K562 (cell line): ENCODE data around the gene MON2. TPM values are rescaled to one million over a fixed set of nuclear protein-coding genes. Genes with fewer than 3 reads are reported as not detected.

Experiments used
- CBFB ChIP-seq: sonication (generic); formaldehyde crosslinking; IDR thresholded peaks from 2 replicates; pipeline ENCODE4 v1.4.0; 2020; ENCODE audit warnings: mild to moderate bottlenecking, missing genetic modification reagents
- EGR1 ChIP-seq: fragments of 450-650 bp; conservative IDR thresholded peaks from 2 replicates; pipeline ENCODE4 v1.6.1; 2017; ENCODE audit warnings: mild to moderate bottlenecking
- ELF4 ChIP-seq: fragments of 450-650 bp; formaldehyde crosslinking; IDR thresholded peaks from 2 replicates; pipeline ENCODE4 v1.4.0; 2022; ENCODE audit warnings: missing genetic modification characterization
- FOXA3 ChIP-seq, 2 experiments: fragments of 450-650 bp in 1 of 2; sonication (generic) in 1 of 2; formaldehyde crosslinking; IDR thresholded peaks in 1 of 2; conservative IDR thresholded peaks in 1 of 2; 2 replicates each; pipeline versions ENCODE4 v1.4.0 to v1.8.0; 2020 to 2022; ENCODE audit warnings: mild to moderate bottlenecking in 2 of 2, missing genetic modification reagents in 1 of 2
- PHB ChIP-seq: fragments of 250-450 bp; sonication (Bioruptor Pico); IDR thresholded peaks from 2 replicates; pipeline ENCODE4 v1.5.0; 2021
- POLR2B ChIP-seq: fragments of 450-650 bp; IDR thresholded peaks from 2 replicates; pipeline ENCODE4 v1.6.1; 2018; ENCODE audit warnings: low read depth; ENCODE audit not compliant: partially characterized antibody
- RERE ChIP-seq: sonication (generic); formaldehyde crosslinking; IDR thresholded peaks from 2 replicates; pipeline ENCODE4 v1.8.0; 2023; ENCODE audit warnings: missing genetic modification reagents, mild to moderate bottlenecking, borderline replicate concordance
- SIN3A ChIP-seq, 2 experiments: fragments of 150-350 bp in 1 of 2; IDR thresholded peaks; 2 replicates each; pipeline ENCODE4 v1.6.1; 2011 to 2016; ENCODE audit warnings: borderline replicate concordance in 2 of 2, low read depth in 2 of 2, low read length in 2 of 2, mild to moderate bottlenecking in 2 of 2, moderate library complexity in 2 of 2; ENCODE audit not compliant: control insufficient read depth in 1 of 2
- TARDBP ChIP-seq: fragments of 450-650 bp; IDR thresholded peaks from 2 replicates; pipeline ENCODE4 v1.6.1; 2016
- TFAM ChIP-seq: fragments of 250-450 bp; sonication (Bioruptor Pico); conservative IDR thresholded peaks from 2 replicates; pipeline ENCODE4 v1.5.0; 2021; ENCODE audit warnings: mild to moderate bottlenecking, moderate library complexity
- ZNF274 ChIP-seq: IDR thresholded peaks from 2 replicates; pipeline ENCODE4 v1.6.1; 2011; ENCODE audit warnings: low read depth, mild to moderate bottlenecking, low read length, moderate library complexity, borderline replicate concordance
- polyA plus RNA-seq, 8 experiments: library from polyadenylated mRNA; depleted of rRNA in 4 of 8; stranded (reverse) in 5 of 8; unstranded in 3 of 8; fragments of >200 nt; fragmentation: Nextera tagmentation in 2 of 8; fragmentation: Illumina TruSeq in 1 of 8; extraction: Ambion mirVana in 2 of 8; extraction: Trizol in 1 of 8; gene quantifications; 2 replicates each; pipeline versions ENCODE4 v1.2.1 to v1.2.3, GENCODE V29; 2011 to 2014; ENCODE audit warnings: inconsistent platforms in 1 of 8, missing spikeins in 1 of 8
- total RNA-seq, 7 experiments: library from RNA; depleted of rRNA in 6 of 7; stranded (reverse); fragments of >200 nt in 6 of 7; fragmentation: Illumina TruSeq in 2 of 7; extraction: Trizol in 2 of 7; gene quantifications; 2 replicates each; pipeline versions ENCODE4 v1.2.1 to v1.2.3, GENCODE V29; 2011 to 2021; ENCODE audit warnings: low replicate concordance in 1 of 7
- TF ChIP-seq, protein P1 (sequence below): fragments of 250-450 bp; sonication (Bioruptor Pico); IDR thresholded peaks from 2 replicates; pipeline ENCODE4 v1.4.0; 2020; ENCODE audit warnings: mild to moderate bottlenecking, moderate library complexity
- TF ChIP-seq, protein P2 (sequence below): sonication (generic); formaldehyde crosslinking; IDR thresholded peaks from 2 replicates; pipeline ENCODE4 v1.8.0; 2023; ENCODE audit warnings: mild to moderate bottlenecking, missing genetic modification reagents
- TF ChIP-seq, protein P3 (sequence below): fragments of 450-650 bp; IDR thresholded peaks from 2 replicates; pipeline ENCODE4 v1.6.1; 2018; ENCODE audit not compliant: partially characterized antibody

Gene MON2
- total and polyA plus RNA-seq, 9 of the 15 experiments (the other 6 are each of a cell fraction or from before 2014, with no cell fraction given), result 3.6 to 31.6 (median 16.8) TPM

GRCh38 chr12:62466594-62467491 lies at the start of gene MON2 (continued):
- TF ChIP-seq, protein P1, sequence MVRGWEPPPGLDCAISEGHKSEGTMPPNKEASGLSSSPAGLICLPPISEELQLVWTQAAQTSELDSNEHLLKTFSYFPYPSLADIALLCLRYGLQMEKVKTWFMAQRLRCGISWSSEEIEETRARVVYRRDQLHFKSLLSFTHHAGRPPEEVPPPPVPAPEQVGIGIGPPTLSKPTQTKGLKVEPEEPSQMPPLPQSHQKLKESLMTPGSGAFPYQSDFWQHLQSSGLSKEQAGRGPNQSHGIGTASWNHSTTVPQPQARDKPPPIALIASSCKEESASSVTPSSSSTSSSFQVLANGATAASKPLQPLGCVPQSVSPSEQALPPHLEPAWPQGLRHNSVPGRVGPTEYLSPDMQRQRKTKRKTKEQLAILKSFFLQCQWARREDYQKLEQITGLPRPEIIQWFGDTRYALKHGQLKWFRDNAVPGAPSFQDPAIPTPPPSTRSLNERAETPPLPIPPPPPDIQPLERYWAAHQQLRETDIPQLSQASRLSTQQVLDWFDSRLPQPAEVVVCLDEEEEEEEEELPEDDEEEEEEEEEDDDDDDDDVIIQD, result no peak
- TF ChIP-seq TARDBP (no peak), POLR2B (peak; percentile 83), FOXA3 (CRISPR knock-in tag; conservative IDR thresholded peaks at IDR 0.05 in 1 of 2, IDR thresholded peaks at IDR 0.05 in 1 of 2) (no peak; a peak in 1 of 4 replicates), TFAM (CRISPR knock-in tag) (no peak), CBFB (CRISPR knock-in tag) (peak; percentile 61; the same call in 1 of the 2 replicates), ELF4 (CRISPR knock-in tag) (peak; percentile 85; the same call in 1 of the 2 replicates), PHB (no peak), SIN3A (IDR thresholded peaks at IDR 0.05; ENCODE audit: borderline replicate concordance in 2 of 2, control insufficient read depth in 1 of 2, low read depth in 2 of 2, low read length in 2 of 2) (peak; percentile 53 to 82; a peak in 2 of 4 replicates), ZNF274 (no peak), EGR1 (peak; percentile 34; the same call in 1 of the 2 replicates), RERE (CRISPR knock-in tag) (no peak)
- TF ChIP-seq, protein P2, sequence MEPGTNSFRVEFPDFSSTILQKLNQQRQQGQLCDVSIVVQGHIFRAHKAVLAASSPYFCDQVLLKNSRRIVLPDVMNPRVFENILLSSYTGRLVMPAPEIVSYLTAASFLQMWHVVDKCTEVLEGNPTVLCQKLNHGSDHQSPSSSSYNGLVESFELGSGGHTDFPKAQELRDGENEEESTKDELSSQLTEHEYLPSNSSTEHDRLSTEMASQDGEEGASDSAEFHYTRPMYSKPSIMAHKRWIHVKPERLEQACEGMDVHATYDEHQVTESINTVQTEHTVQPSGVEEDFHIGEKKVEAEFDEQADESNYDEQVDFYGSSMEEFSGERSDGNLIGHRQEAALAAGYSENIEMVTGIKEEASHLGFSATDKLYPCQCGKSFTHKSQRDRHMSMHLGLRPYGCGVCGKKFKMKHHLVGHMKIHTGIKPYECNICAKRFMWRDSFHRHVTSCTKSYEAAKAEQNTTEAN, result no peak
- TF ChIP-seq, protein P3, sequence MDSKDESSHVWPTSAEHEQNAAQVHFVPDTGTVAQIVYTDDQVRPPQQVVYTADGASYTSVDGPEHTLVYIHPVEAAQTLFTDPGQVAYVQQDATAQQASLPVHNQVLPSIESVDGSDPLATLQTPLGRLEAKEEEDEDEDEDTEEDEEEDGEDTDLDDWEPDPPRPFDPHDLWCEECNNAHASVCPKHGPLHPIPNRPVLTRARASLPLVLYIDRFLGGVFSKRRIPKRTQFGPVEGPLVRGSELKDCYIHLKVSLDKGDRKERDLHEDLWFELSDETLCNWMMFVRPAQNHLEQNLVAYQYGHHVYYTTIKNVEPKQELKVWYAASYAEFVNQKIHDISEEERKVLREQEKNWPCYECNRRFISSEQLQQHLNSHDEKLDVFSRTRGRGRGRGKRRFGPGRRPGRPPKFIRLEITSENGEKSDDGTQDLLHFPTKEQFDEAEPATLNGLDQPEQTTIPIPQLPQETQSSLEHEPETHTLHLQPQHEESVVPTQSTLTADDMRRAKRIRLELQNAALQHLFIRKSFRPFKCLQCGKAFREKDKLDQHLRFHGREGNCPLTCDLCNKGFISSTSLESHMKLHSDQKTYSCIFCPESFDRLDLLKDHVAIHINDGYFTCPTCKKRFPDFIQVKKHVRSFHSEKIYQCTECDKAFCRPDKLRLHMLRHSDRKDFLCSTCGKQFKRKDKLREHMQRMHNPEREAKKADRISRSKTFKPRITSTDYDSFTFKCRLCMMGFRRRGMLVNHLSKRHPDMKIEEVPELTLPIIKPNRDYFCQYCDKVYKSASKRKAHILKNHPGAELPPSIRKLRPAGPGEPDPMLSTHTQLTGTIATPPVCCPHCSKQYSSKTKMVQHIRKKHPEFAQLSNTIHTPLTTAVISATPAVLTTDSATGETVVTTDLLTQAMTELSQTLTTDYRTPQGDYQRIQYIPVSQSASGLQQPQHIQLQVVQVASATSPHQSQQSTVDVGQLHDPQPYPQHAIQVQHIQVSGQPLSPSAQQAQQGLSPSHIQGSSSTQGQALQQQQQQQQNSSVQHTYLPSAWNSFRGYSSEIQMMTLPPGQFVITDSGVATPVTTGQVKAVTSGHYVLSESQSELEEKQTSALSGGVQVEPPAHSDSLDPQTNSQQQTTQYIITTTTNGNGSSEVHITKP, result no peak
